Measurements from ENCODE around the gene GRM8. TPM values are rescaled to one million over a fixed set of nuclear protein-coding genes. Genes with fewer than 3 reads are reported as not detected.

GRM8 gene
- total RNA-seq, 1 donor from 2014 or later: 7.8 TPM

DNA sequence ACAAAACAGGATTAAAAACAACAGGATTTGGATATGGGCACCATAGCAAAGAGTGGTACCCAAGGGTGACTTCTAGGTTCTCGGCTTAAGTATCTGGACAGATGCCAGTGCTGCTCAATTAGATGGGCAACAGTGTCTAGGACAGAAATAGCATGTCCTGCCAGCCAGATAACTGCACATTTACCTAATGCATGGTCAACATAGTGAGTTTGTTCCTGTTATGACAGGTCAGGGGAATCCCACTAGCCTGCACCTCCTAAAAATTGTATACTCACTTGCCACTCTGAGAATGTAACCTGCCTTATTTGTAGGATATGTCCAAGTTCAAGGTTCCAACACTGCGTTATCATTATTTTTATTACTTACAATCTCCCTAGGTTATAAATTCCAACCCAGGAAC lies 471.7 kb downstream of the GRM8 start:
- no peak overlapping the region for H3K27ac Mint-ChIP-seq (ENCODE audit: unreplicated experiment)
- no peaks in the 10 kb centered on the region for H3K4me1 Mint-ChIP-seq (ENCODE audit: low read depth, unreplicated experiment)
- no peaks in the 10 kb centered on the region for H3K9me3 Mint-ChIP-seq (ENCODE audit: unreplicated experiment)
- H3K27me3 Mint-ChIP-seq (ENCODE audit: unreplicated experiment): peaks cover 3% of the 10 kb centered on the region
- no peaks in the 10 kb centered on the region for H3K36me3 Mint-ChIP-seq (ENCODE audit: unreplicated experiment)
- no peak for DNase-seq
- no peak overlapping the region for H3K4me3 Mint-ChIP-seq (ENCODE audit: unreplicated experiment)
- TF ChIP-seq, protein P1, sequence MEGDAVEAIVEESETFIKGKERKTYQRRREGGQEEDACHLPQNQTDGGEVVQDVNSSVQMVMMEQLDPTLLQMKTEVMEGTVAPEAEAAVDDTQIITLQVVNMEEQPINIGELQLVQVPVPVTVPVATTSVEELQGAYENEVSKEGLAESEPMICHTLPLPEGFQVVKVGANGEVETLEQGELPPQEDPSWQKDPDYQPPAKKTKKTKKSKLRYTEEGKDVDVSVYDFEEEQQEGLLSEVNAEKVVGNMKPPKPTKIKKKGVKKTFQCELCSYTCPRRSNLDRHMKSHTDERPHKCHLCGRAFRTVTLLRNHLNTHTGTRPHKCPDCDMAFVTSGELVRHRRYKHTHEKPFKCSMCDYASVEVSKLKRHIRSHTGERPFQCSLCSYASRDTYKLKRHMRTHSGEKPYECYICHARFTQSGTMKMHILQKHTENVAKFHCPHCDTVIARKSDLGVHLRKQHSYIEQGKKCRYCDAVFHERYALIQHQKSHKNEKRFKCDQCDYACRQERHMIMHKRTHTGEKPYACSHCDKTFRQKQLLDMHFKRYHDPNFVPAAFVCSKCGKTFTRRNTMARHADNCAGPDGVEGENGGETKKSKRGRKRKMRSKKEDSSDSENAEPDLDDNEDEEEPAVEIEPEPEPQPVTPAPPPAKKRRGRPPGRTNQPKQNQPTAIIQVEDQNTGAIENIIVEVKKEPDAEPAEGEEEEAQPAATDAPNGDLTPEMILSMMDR (IDR thresholded peaks at IDR 0.05; ENCODE audit: partially characterized antibody, unreplicated experiment): no peak

DNA sequence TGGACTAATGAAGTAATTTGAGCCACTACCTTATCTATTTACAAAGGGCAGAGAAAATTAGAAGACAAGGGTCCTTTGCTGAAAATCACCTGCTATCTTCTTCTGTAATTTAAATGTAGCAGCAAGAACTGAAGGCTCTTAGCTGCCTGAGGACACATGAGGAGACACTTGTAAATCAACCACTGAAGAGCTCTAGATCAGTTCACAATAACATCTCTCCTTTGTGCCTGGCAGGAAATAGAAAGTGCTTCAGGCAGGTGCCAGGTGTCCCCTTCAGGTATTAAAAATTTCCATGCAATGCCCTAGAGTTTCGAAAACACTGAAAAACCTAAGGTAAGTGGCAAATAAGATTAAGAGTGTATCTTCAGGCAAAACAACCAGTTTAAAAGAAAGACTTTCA lies 474.6 kb downstream of the GRM8 start:
- TF ChIP-seq, protein P1 (IDR thresholded peaks at IDR 0.05; ENCODE audit: partially characterized antibody, unreplicated experiment): no peak
- no peak overlapping the region for H3K27ac Mint-ChIP-seq (ENCODE audit: unreplicated experiment)

GRCh38 chr7:126776498-126776897 lies 476.2 kb downstream of the GRM8 start:
- Mint-ChIP-seq H3K4me3 (ENCODE audit: unreplicated experiment) (no peak overlapping the region), H3K27ac (ENCODE audit: unreplicated experiment) (no peak overlapping the region), H3K4me1 (ENCODE audit: low read depth, unreplicated experiment) (no peaks in the 10 kb centered on the region), H3K27me3 (ENCODE audit: unreplicated experiment) (peaks cover 3% of the 10 kb centered on the region), H3K36me3 (ENCODE audit: unreplicated experiment) (no peaks in the 10 kb centered on the region), H3K9me3 (ENCODE audit: unreplicated experiment) (no peaks in the 10 kb centered on the region)
- no peak for DNase-seq
- TF ChIP-seq, protein P1 (IDR thresholded peaks at IDR 0.05; ENCODE audit: partially characterized antibody, unreplicated experiment): no peak

More for the DNA sequence above, 474.6 kb downstream of the GRM8 start:
- H3K36me3 Mint-ChIP-seq (ENCODE audit: unreplicated experiment): no peaks in the 10 kb centered on the region
- no peak overlapping the region for H3K4me3 Mint-ChIP-seq (ENCODE audit: unreplicated experiment)
- no peak for DNase-seq
- H3K4me1 Mint-ChIP-seq (ENCODE audit: low read depth, unreplicated experiment): no peaks in the 10 kb centered on the region
- H3K9me3 Mint-ChIP-seq (ENCODE audit: unreplicated experiment): no peaks in the 10 kb centered on the region
- H3K27me3 Mint-ChIP-seq (ENCODE audit: unreplicated experiment): peaks cover 3% of the 10 kb centered on the region

DNA sequence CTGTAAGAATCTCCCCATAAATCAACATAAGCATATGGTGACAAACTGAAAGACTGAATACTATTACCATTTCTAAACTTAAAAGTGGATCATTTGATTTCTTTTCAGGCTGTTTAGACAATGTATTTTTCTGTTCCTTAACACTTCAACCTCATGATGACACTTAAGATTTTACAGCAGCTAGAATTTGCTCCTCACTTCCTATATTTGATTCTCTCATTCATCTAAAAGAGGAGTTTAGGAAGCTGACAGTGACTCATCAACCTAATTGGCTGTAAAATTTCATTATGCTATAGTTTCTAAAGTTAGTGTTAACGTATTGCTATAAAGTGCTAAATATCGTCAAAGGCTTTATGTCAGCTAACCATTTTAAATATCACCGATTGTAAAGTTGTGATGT lies 478.7 kb downstream of the GRM8 start:
- no peaks in the 10 kb centered on the region for H3K4me1 Mint-ChIP-seq (ENCODE audit: low read depth, unreplicated experiment)
- H3K9me3 Mint-ChIP-seq (ENCODE audit: unreplicated experiment): no peaks in the 10 kb centered on the region
- H3K27me3 Mint-ChIP-seq (ENCODE audit: unreplicated experiment): no peaks in the 10 kb centered on the region
- TF ChIP-seq, protein P1 (IDR thresholded peaks at IDR 0.05; ENCODE audit: partially characterized antibody, unreplicated experiment): no peak
- H3K36me3 Mint-ChIP-seq (ENCODE audit: unreplicated experiment): no peaks in the 10 kb centered on the region
- H3K27ac Mint-ChIP-seq (ENCODE audit: unreplicated experiment): no peak overlapping the region
- no peak overlapping the region for H3K4me3 Mint-ChIP-seq (ENCODE audit: unreplicated experiment)
- DNase-seq: no peak

DNA sequence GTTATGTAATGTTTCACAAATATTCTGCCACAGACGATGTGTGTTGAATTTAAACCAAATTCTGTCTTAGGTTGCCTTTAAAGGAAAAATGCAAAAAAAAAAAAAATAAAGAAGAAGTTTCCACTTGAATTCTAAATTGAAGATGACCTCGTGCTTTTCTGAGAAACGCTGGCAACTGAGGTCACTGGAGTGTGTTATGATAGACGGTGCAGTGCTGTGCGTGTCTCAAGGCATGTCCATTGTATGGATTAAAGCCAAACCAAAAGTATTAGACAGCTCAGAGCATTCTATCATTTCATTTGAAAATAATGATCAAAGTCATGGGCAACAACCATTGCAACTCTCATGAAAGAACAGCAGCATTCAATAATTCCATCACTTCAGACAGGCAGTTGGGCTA lies 483.9 kb downstream of the GRM8 start:
- H3K36me3 Mint-ChIP-seq (ENCODE audit: unreplicated experiment): no peaks in the 10 kb centered on the region
- TF ChIP-seq, protein P1 (IDR thresholded peaks at IDR 0.05; ENCODE audit: partially characterized antibody, unreplicated experiment): no peak
- H3K4me1 Mint-ChIP-seq (ENCODE audit: low read depth, unreplicated experiment): no peaks in the 10 kb centered on the region
- no peaks in the 10 kb centered on the region for H3K27me3 Mint-ChIP-seq (ENCODE audit: unreplicated experiment)
- H3K9me3 Mint-ChIP-seq (ENCODE audit: unreplicated experiment): no peaks in the 10 kb centered on the region
- DNase-seq: no peak
- H3K27ac Mint-ChIP-seq (ENCODE audit: unreplicated experiment): no peak overlapping the region
- no peak overlapping the region for H3K4me3 Mint-ChIP-seq (ENCODE audit: unreplicated experiment)
